Stimulated activated CD4-positive, alpha-beta T cell treated with anti-CD3 and anti-CD28 coated beads, TNF-alpha, amount 100 ng/mL, for 48 hours (primary cell): ENCODE results near the gene ZNF177.
A peak's percentile ranks its signal among the peaks of the same experiment; 100 is the strongest.
"Not testable (repeated sequence)": the region's sequence is repeated elsewhere in the genome, so short reads cannot be mapped to it uniquely, and the experiment has no call there.

Experiments used
- DNase-seq, 3 donors: peaks; one replicate each; pipeline ENCODE4 v3.0.0-alpha.2; 2020; ENCODE audit warnings: low read depth in 3 of 3

ZNF177 gene

GRCh38 chr19:9362905-9363304, at the start of gene ZNF177:
ZNF177 (plus strand) TSS chr19:9363013; CDS start chr19:9378312, 15,299 bp downstream.
- DNase-seq, result no peak

DNA sequence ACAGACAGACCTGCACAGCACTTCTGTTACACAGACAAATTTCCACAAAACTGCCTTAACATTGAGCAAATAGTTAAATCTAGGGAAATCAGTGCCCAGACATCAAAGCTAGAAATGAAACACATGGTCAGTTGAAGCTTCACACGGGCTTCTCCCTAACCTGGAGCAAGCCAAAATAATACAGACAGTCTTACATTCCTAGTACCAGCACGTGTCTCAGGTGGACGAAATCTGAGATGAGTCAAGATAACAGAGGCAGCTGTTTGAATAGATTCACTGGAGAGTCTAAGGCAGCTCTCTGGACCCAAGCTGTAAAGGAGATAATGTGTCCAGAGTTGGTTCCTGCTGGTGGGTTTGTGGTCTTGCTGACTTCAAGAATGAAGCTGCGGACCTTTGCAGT, 49.1 kb upstream of the ZNF177 start:
- no peak for DNase-seq

DNA sequence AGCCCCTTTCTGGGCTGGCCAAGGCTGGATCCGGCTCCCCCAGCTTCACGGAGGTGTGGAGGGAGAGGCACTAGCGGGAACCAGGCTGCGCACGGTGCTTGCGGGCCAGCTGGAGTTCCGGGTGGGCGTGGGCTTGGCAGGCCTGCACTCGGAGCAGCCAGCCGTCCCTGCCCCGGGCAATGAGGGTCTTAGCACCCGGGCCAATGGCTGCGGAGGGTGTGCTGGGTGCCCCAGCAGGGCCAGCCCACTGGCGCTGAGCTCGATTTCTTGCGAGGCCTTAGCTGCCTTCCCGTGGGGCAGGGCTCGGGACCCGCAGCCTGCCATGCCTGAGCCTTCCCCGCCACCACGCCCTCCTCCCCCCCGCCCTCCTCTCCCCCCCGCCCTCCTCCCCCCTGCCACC, 41.5 kb upstream of the ZNF177 start:
- no peak for DNase-seq

DNA sequence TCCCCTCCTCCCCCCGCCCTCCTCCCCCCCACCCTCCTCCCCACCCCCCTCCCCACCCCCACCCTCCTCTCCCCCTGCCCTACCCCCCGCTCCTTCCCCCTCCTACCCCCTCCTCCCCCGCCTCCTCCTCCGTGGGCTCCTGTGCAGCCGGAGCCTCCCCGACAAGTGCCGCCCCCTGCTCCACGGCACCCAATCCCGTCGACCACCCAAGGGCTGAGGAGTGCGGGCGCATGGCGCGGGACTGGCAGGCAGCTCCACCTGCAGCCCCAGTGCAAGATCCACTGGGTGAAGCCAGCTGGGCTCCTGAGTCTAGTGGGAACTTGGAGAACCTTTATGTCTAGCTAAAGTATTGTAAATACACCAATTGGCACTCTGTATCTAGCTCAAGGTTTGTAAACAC, 41.1 kb upstream of the ZNF177 start:
- DNase-seq, result not testable (repeated sequence)

DNA sequence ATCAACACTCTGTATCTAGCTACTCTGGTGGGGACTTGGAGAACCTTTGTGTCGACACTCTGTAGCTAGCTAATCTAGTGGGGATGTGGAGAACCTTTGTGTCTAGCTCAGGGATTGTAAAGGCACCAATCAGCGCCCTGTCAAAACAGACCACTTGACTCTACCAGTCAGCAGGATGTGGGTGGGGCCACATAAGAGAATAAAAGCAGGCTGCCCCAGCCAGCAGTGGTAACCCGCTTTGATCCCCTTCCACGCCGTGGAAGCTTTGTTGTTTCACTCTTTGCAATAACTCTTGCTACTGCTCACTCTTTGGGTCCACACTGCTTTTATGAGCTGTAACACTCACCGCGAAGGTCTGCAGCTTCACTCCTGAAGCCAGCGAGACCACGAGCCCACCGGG, 40.6 kb upstream of the ZNF177 start:
- DNase-seq, result not testable (repeated sequence)

- peak; percentile 14 to 33 (median 24) for DNase-seq
Observed at GRCh38 chr19:9323557-9323918, 39.3 kb upstream of the ZNF177 start.

DNA sequence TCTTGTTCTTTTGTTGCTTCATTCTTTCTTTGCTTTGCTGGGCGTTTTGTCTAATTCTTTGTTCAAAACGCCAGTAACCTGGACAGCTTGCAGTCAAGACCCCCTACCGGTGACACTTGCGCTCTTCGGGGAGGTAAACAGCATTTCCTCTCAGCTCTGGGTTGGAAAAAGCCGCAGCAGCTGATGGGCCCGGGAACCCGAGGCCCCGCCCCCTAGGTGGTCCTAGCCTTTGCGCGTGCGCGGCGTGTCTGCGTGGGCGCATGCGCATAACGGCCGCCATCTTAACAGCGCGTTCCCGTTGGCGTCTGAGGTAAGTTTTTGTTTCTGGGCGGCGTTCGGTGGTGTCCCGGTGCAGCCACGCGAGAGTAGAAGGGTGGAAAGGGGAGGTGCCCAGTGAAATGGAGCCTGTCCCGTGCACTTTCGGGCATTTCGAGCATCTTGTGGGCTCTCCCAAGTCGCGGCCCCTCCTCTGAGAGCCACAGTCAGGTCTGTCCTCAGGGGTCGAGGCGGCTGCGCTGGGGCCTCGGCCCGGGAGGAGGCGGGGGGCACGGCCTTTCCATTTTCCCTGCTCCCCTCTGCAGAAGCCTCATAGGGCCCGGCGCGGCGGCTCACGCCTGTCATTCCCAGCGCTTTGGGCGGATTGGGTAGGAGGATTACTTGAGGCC, 38.8 kb upstream of the ZNF177 start, which contains the start of gene ZNF559:
TSS of gene ZNF559 (plus strand) at position 261 of the 665 bp plus-strand sequence. CDS start 14,371 bp downstream, outside the sequence.
- peak; percentile 92 to 94 (median 93) for DNase-seq

DNA sequence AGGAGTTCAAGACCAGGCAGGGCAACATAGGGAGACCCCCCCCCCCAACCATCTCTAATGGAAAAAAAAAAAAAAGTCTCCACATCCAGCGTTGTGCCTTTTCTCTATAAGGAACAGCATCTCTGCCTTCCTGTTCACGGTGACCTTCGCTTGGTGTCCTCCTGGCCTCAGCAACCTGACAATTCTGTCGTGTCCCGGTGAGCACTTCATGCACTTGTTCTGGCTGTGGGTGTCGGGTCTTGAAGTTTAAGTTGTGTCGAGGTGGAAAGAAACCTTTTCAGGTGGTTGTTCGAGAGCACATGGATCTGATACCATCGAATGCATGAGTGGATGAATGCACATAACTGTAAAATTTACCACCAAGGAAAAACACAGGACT, 38.2 kb upstream of the ZNF177 start:
- DNase-seq, result no peak

DNA sequence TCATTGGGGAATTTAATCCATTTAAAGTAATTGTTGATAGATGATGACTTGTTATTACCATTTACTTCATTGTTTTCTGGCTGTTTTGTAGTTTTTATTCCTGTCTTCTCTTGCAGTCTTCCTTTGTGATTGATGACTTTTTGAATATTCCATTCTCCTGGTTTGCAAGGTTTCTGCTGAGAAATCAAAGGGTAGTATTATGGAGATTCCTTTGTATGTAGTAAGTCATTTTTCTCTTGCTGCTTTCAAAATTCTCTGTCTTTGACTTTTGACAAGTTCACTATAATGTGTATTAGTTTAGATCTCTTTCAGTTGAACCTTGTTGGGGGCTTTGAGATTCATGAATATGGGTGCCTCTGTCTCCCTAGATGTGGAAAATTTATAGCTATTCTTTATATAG, 32.8 kb upstream of the ZNF177 start:
- no peak for DNase-seq

DNA sequence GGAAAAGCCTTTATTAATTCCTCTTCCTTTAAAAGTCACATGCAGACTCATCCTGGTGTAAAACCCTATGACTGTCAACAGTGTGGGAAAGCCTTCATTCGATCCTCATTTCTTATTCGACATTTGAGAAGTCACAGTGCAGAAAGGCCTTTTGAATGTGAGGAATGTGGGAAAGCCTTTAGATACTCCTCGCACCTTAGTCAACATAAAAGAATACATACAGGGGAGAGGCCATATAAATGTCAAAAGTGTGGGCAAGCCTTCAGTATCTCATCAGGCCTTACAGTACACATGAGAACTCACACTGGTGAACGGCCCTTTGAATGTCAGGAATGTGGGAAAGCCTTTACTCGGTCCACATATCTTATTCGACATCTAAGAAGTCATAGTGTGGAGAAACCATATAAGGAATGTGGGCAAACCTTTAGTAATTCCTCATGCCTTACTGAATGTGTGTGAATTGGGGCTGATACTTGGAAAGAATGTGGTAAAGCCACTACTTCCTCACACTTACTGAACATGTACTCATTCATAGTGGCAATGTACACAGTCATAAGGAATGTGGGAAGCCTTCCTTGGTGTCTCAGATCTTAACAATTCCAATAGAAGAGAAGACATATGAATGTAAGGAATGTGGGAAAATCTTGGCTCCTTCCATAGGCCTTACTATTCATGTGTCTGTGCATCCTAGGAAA, 20.1 kb upstream of the ZNF177 start:
- no peak for DNase-seq

DNA sequence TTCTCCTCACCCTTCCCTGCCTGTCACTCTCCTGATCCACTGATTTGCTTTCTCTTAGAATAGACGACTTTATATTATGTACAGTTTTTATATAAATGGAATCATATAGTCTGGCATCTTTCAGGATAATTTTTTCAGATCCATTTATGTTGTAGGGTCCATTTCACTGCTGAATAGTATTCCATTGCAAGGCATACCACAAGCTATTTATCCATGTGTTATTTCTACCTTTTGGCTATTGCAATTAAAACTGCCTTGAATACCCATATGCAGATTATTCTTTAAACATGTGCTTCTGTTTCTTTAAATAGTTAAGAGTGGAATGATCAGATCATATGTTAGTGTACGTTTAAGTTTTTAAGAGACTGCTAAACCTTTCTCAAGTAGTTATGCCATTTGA, 17.8 kb upstream of the ZNF177 start:
- DNase-seq, result no peak

- no peak for DNase-seq
Observed at GRCh38 chr19:9348253-9348652, 14.6 kb upstream of the ZNF177 start.

GRCh38 chr19:9348671-9349070, 14.1 kb upstream of the ZNF177 start:
- DNase-seq, result no peak

DNA sequence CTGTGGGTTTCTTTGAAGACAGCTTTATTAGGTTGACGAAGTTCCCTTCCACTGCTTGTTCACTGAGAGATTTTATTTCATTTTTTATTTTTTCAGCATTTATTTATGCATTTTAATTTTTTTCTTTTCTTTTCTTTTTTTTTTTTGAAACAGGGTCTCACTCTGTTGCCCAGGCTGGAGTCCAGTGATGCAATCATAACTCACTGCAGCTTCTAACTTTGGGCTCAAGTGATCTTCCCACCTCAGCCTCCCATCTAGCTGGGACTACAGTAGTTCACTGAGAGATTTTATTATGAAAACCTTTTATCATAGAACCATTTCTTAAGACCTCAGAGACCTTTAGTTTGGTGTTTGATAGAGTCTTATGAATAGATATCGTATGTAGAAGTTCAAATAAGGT, 10.3 kb upstream of the ZNF177 start:
- DNase-seq, result no peak

DNA sequence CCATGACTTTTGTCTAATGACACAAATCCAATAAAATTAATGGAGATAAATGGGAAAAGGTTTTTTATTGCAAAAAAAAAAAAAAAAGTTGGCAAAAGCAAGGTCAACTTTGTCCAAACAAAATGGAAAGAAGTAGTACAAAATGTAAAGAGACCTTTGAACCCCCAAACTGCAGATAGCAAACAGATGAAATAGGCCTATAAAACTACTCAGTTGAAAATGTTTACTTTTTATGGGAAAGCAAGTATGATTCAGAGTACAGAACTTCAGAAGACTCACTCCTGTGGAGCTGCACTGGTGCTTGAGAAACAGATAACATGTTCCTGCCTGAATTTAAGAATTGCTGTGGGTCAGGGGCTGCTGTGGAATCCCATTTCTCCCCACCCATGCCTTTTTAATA, 9.8 kb upstream of the ZNF177 start:
- no peak for DNase-seq

DNA sequence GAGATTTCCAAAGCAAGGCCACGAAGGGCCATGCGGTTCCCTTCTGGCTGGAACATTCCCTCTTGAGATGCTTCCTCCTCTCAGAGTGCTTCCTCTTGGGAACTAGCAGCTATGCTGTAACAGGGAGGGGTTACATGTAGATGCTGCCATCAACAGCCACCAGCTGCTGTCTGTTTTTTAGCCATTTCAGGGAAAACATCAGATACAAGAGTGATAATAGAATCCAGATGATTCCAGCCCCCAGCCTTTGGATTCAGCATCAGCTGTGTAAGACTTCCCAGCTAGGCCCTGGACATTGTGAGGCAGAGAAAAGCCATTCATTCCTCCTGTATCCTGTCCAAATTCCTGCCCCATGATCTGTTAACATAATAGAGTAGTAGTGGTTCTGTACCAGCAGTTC, 8.2 kb upstream of the ZNF177 start:
- no peak for DNase-seq

- DNase-seq, result no peak
Observed at GRCh38 chr19:9370738-9371619, 8.2 kb downstream of the ZNF177 start.

DNA sequence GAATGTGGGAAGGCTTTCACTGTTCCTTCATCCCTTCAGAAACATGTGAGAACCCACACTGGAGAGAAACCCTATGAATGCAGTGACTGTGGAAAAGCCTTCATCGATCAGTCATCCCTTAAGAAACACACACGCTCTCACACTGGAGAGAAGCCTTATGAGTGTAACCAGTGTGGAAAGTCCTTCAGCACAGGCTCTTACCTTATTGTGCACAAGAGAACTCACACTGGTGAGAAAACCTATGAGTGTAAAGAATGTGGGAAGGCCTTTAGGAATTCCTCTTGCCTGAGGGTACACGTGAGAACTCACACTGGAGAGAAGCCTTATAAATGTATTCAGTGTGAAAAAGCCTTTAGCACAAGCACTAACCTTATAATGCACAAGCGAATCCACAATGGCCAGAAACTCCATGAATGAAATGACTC, 18.6 kb downstream of the ZNF177 start:
- DNase-seq, result no peak

DNA sequence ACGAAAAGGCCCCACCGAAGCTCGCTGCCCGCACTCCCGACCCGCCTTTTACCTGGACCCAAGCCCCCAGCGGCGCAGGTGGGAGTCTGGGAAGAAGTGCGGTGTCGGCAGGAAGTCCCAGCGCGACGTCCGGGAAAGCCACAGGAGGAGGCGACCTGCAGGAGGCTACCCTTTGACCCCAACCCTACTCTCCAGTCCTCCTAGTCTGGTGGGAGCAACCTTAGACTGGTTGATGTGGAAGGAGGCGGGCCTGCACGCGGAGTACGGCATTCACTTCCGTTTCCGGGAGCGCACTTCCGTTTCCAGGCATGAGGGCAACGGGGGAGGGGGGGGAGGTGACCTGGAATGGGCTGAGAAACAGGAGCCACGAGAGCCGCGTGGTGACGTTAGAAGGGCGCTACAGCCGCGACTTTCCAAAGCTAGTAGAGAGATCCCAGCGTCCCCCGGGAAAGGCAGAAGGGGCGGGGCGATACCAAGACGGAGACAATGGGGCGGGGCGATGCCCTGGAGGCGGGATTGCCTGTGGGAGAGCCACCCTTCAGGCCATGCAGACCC, 44.1 kb downstream of the ZNF177 start:
- peak; percentile 20 to 41 (median 25) for DNase-seq

DNA sequence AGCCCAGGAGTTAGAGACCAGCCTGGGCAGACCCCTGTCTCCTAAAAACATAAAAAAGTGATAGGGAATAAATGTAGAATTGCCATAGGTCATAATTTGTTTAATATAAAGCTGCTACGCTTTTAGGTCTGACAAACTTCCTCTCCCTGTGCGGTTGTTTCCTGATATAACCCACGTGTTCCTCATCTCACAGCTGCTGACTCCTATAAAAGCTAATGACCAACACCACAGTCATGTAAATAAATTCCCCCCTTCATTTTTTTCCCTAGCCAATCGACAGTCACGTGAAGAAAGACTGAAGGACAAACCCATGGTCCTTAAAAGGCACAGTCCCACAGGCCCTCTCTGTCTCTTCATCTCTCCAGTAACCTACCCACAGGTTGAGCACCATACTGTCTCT, 45.0 kb downstream of the ZNF177 start:
- no peak for DNase-seq

- DNase-seq, result no peak
Observed at GRCh38 chr19:9413240-9413954, 50.6 kb downstream of the ZNF177 start.

GRCh38 chr19:9427941-9428340, 65.1 kb downstream of the ZNF177 start:
- no peak for DNase-seq
